H9 (cell line): ENCODE results near the gene USP3. TPM values are rescaled to one million over a fixed set of nuclear protein-coding genes. Genes with fewer than 3 reads are reported as not detected.

Experiments used
- DNase-seq: peaks from one replicate; pipeline ENCODE4 v3.0.0-alpha.2; 2017
- H2AFZ ChIP-seq: one replicate; pipeline ENCODE4 v1.6.1; 2013; ENCODE audit warnings: mild to moderate bottlenecking, low read length, control low read depth, moderate library complexity
- H2AK5ac ChIP-seq: 2 replicates; pipeline ENCODE4 v1.6.1; 2013; ENCODE audit warnings: low read length, control low read depth, mixed read lengths; ENCODE audit not compliant: insufficient read length
- H2BK120ac ChIP-seq: one replicate; pipeline ENCODE4 v1.6.1; 2013; ENCODE audit warnings: low read depth, mild to moderate bottlenecking, low read length, control low read depth, inconsistent platforms; ENCODE audit not compliant: poor library complexity, severe bottlenecking
- H2BK12ac ChIP-seq: 2 replicates; pipeline ENCODE4 v1.6.1; 2013; ENCODE audit warnings: low read length, control low read depth, mixed read lengths, low read depth; ENCODE audit not compliant: insufficient read length
- H2BK15ac ChIP-seq: 2 replicates; pipeline ENCODE4 v1.6.1; 2013; ENCODE audit warnings: low read depth, low read length, control low read depth
- H2BK20ac ChIP-seq: one replicate; pipeline ENCODE4 v1.6.1; 2013; ENCODE audit warnings: low read depth, mild to moderate bottlenecking, low read length, control low read depth, inconsistent platforms; ENCODE audit not compliant: poor library complexity, severe bottlenecking
- H2BK5ac ChIP-seq: 2 replicates; pipeline ENCODE4 v1.6.1; 2013; ENCODE audit warnings: low read length, control low read depth, mixed read lengths; ENCODE audit not compliant: insufficient read length
- H3K14ac ChIP-seq: 2 replicates; pipeline ENCODE4 v1.6.1; 2013; ENCODE audit warnings: low read length, control low read depth; ENCODE audit not compliant: insufficient read depth
- H3K18ac ChIP-seq: 2 replicates; pipeline ENCODE4 v1.6.1; 2013; ENCODE audit warnings: low read depth, mild to moderate bottlenecking, mixed read lengths, low read length, control low read depth; ENCODE audit not compliant: insufficient read length
- H3K23ac ChIP-seq: 2 replicates; pipeline ENCODE4 v1.6.1; 2013; ENCODE audit warnings: low read length, control low read depth, mixed read lengths, low read depth; ENCODE audit not compliant: insufficient read length
- H3K23me2 ChIP-seq: 2 replicates; pipeline ENCODE4 v1.6.1; 2013; ENCODE audit warnings: low read depth, mild to moderate bottlenecking, mixed read lengths, low read length, control low read depth; ENCODE audit not compliant: insufficient read length, poor library complexity, severe bottlenecking
- H3K27ac ChIP-seq: 2 replicates; pipeline ENCODE4 v1.5.1; 2013; ENCODE audit warnings: low read length, control low read depth, mixed read lengths, low read depth; ENCODE audit not compliant: insufficient read length
- H3K27me3 ChIP-seq: 2 replicates; pipeline ENCODE4 v1.6.1; 2013; ENCODE audit warnings: low read length, control low read depth, inconsistent platforms; ENCODE audit not compliant: insufficient read depth
- H3K4ac ChIP-seq: 2 replicates; pipeline ENCODE4 v1.6.1; 2013; ENCODE audit warnings: low read depth, mild to moderate bottlenecking, control low read depth, inconsistent platforms, low read length, moderate library complexity
- H3K4me1 ChIP-seq: 2 replicates; pipeline ENCODE4 v1.6.1; 2013; ENCODE audit warnings: low read length, control low read depth, inconsistent platforms; ENCODE audit not compliant: insufficient read depth
- H3K4me2 ChIP-seq: 2 replicates; pipeline ENCODE4 v1.6.1; 2013; ENCODE audit warnings: low read length, control low read depth, mixed read lengths; ENCODE audit not compliant: insufficient read length, insufficient read depth
- H3K56ac ChIP-seq: 2 replicates; pipeline ENCODE4 v1.6.1; 2013; ENCODE audit warnings: low read depth, mild to moderate bottlenecking, mixed read lengths, low read length, control low read depth; ENCODE audit not compliant: insufficient read length
- H3K79me1 ChIP-seq: 2 replicates; pipeline ENCODE4 v1.6.1; 2013; ENCODE audit warnings: low read depth, mild to moderate bottlenecking, moderate library complexity, low read length, control low read depth, inconsistent platforms; ENCODE audit not compliant: insufficient read depth, poor library complexity, severe bottlenecking
- H3K79me2 ChIP-seq: 2 replicates; pipeline ENCODE4 v1.6.1; 2013; ENCODE audit warnings: low read length, control low read depth, inconsistent platforms; ENCODE audit not compliant: insufficient read depth
- H3K9ac ChIP-seq: 2 replicates; pipeline ENCODE4 v1.6.1; 2013; ENCODE audit warnings: low read length, control low read depth, mixed read lengths; ENCODE audit not compliant: insufficient read length; ENCODE audit errors: extremely low read depth
- H3K9me3 ChIP-seq: one replicate; pipeline ENCODE4 v1.6.1; 2013; ENCODE audit warnings: low read depth, low read length, inconsistent platforms; ENCODE audit not compliant: control insufficient read depth
- H3T11ph ChIP-seq: one replicate; pipeline ENCODE4 v1.6.1; 2013; ENCODE audit warnings: mild to moderate bottlenecking, low read length, control low read depth, inconsistent platforms
- H4K20me1 ChIP-seq: one replicate; pipeline ENCODE4 v1.6.1; 2013; ENCODE audit not compliant: control insufficient read depth, insufficient read length, insufficient read depth
- H4K5ac ChIP-seq: 2 replicates; pipeline ENCODE4 v1.6.1; 2013; ENCODE audit warnings: low read depth, mild to moderate bottlenecking, mixed read lengths, low read length, control low read depth; ENCODE audit not compliant: insufficient read length
- H4K8ac ChIP-seq: replicated peaks from 2 replicates; pipeline ENCODE4 v1.6.1; 2013; ENCODE audit warnings: low read length, control low read depth, mixed read lengths, low read depth; ENCODE audit not compliant: insufficient read length
- H4K91ac ChIP-seq: 2 replicates; pipeline ENCODE4 v1.6.1; 2013; ENCODE audit warnings: low read depth, mild to moderate bottlenecking, moderate library complexity, mixed read lengths, low read length, control low read depth; ENCODE audit not compliant: insufficient read length
- H3K27ac Mint-ChIP-seq, 3 experiments: 2 replicates in 2 of 3; 3 replicates in 1 of 3; pipeline ENCODE4 v1.8.0; 2020 to 2021; ENCODE audit warnings: mixed read lengths in 3 of 3, mild to moderate bottlenecking in 1 of 3, moderate library complexity in 1 of 3
- H3K27me3 Mint-ChIP-seq: 2 replicates; pipeline ENCODE4 v1.8.0; 2021; ENCODE audit warnings: low read depth, mild to moderate bottlenecking, moderate library complexity, mixed read lengths
- H3K36me3 Mint-ChIP-seq, 3 experiments: 2 replicates in 2 of 3; 3 replicates in 1 of 3; pipeline ENCODE4 v1.8.0; 2020 to 2021; ENCODE audit warnings: low read depth in 3 of 3, mixed read lengths in 3 of 3; ENCODE audit not compliant: insufficient read depth in 1 of 3
- H3K4me1 Mint-ChIP-seq, 2 experiments: 2 replicates each; pipeline ENCODE4 v1.8.0; 2020; ENCODE audit warnings: mixed read lengths in 2 of 2
- H3K4me3 Mint-ChIP-seq, 2 experiments: 2 replicates in 1 of 2; 3 replicates in 1 of 2; pipeline ENCODE4 v1.8.0; 2020 to 2021; ENCODE audit warnings: mild to moderate bottlenecking in 2 of 2, mixed read lengths in 2 of 2, moderate library complexity in 1 of 2
- H3K9me3 Mint-ChIP-seq, 2 experiments: 2 replicates in 1 of 2; 3 replicates in 1 of 2; pipeline ENCODE4 v1.8.0; 2020; ENCODE audit warnings: mild to moderate bottlenecking in 2 of 2, mixed read lengths in 2 of 2, moderate library complexity in 1 of 2
- CTCF ChIP-seq: fragments of 200-600 bp; sonication (generic); conservative IDR thresholded peaks from 3 replicates; pipeline ENCODE4 v1.8.0; 2021; ENCODE audit warnings: antibody characterized with exemption, mild to moderate bottlenecking
- WGBS: extraction: QIAGEN DNeasy Blood & Tissue Kit; methylation state at CpG from one replicate; pipeline ENCODE4 v1.1.7; 2013; ENCODE audit warnings: missing lambda C conversion rate, low lambda C conversion rate, mixed read lengths; ENCODE audit not compliant: insufficient read length; ENCODE audit errors: extremely low coverage; 5-methylcytosine and 5-hydroxymethylcytosine counted together
- total RNA-seq: library from RNA; stranded (reverse); gene quantifications from 2 replicates; pipeline ENCODE4 v1.2.1, GENCODE V29; 2021

Gene USP3
- total RNA-seq, 1 experiment from 2014 or later, result 14.2 TPM

- no peak overlapping the region for H2BK120ac ChIP-seq
Measured at GRCh38 chr15:63509955-63510940, 5.9 kb downstream of the USP3 start.

More at GRCh38 chr15:63509955-63510940, 5.9 kb downstream of the USP3 start:
- peaks cover 55% of the 10 kb centered on the region for H3K27me3 Mint-ChIP-seq
- no peaks in the 10 kb centered on the region for H3K9me3 Mint-ChIP-seq
- H4K20me1 ChIP-seq, result no peaks in the 10 kb centered on the region
- no peak overlapping the region for H4K8ac ChIP-seq
- H3K4me1 ChIP-seq, result peaks cover 4% of the 10 kb centered on the region; the same call in 1 of the 2 replicates
- H3K9ac ChIP-seq, result no peak overlapping the region
- H3K36me3 Mint-ChIP-seq, result no peaks in the 10 kb centered on the region
- H3K27ac ChIP-seq, result no peak overlapping the region
- no peak overlapping the region for H3K56ac ChIP-seq
- no peak overlapping the region for H3K14ac ChIP-seq
- H3K4me1 Mint-ChIP-seq, result peaks cover 29 to 65% of the 10 kb centered on the region in 2 experiments
- no peak overlapping the region for H2BK15ac ChIP-seq
- no peak overlapping the region for H3T11ph ChIP-seq
- H3K79me2 ChIP-seq, result no peaks in the 10 kb centered on the region
- no peak overlapping the region for H3K4me2 ChIP-seq
- H3K4me3 Mint-ChIP-seq, result peak overlapping the region in 1 of 2 experiments; percentile 49; a peak in 3 of 5 replicates
- no peak overlapping the region for H2BK5ac ChIP-seq
- no peak overlapping the region for H3K18ac ChIP-seq
- H3K27me3 ChIP-seq, result peaks cover 16% of the 10 kb centered on the region
- no peak for DNase-seq
- H2AK5ac ChIP-seq, result no peak overlapping the region
- H2AFZ ChIP-seq, result no peak overlapping the region
- H3K23me2 ChIP-seq, result peaks cover 2% of the 10 kb centered on the region
- no CpG with 5 or more reads among the region's 5 CpGs for WGBS
- TF ChIP-seq CTCF, result no peak
- no peak overlapping the region for H2BK12ac ChIP-seq
- no peak overlapping the region for H3K4ac ChIP-seq
- H3K27ac Mint-ChIP-seq, result peak overlapping the region in 1 of 3 experiments; percentile 84; a peak in 2 of 7 replicates
- H4K91ac ChIP-seq, result no peak overlapping the region
- no peak overlapping the region for H3K23ac ChIP-seq
- H3K9me3 ChIP-seq, result no peaks in the 10 kb centered on the region
- no peak overlapping the region for H4K5ac ChIP-seq
- H3K79me1 ChIP-seq, result no peaks in the 10 kb centered on the region
- H2BK20ac ChIP-seq, result no peak overlapping the region
